HEK293 (cell line): Measurements from ENCODE around the gene TNNT3.

Source experiments
- CTCF ChIA-PET: fragments of 350-600 bp; formaldehyde crosslinking; extraction: SDS; loops from one replicate; lab custom pipeline; 2021; ENCODE audit warnings: antibody characterized with exemption; lab: Yijun Ruan, JAX
- POLR2A ChIA-PET: fragments of 300-600 bp; formaldehyde crosslinking; extraction: SDS; loops from one replicate; lab custom pipeline; 2020; ENCODE audit warnings: antibody characterized with exemption, inconsistent platforms; lab: Yijun Ruan, JAX
- H3K27ac ChIP-seq: fragments of 200-500 bp; sonication (Bioruptor generic); 2 replicates; pipeline ENCODE4 v1.5.1; 2014; ENCODE audit warnings: low read depth, low read length, control low read depth, inconsistent platforms; ENCODE audit errors: extremely low read depth
- H3K36me3 ChIP-seq, 2 experiments: fragments of 200-500 bp in 1 of 2; sonication (Bioruptor generic) in 1 of 2; 1 replicate in 1 of 2; 2 replicates in 1 of 2; pipeline ENCODE4 v1.5.1; 2014 to 2017; ENCODE audit warnings: inconsistent platforms in 2 of 2, low read length in 2 of 2; ENCODE audit not compliant: control insufficient read depth in 2 of 2, insufficient read depth in 1 of 2
- H3K4me1 ChIP-seq: fragments of 200-500 bp; sonication (Bioruptor generic); 2 replicates; pipeline ENCODE4 v1.5.1; 2014; ENCODE audit warnings: mild to moderate bottlenecking, low read length, inconsistent platforms; ENCODE audit not compliant: control insufficient read depth, insufficient read depth
- H3K4me3 ChIP-seq: 2 replicates; pipeline ENCODE4 v1.5.1; 2011; ENCODE audit warnings: low read depth, mild to moderate bottlenecking, control low read depth, low read length, moderate library complexity
- H3K9me3 ChIP-seq: fragments of 200-500 bp; sonication (Bioruptor generic); 2 replicates; pipeline ENCODE4 v1.5.1; 2014; ENCODE audit warnings: low read depth, low read length, inconsistent platforms; ENCODE audit not compliant: control insufficient read depth, insufficient read depth
- IKZF3 ChIP-seq: fragments of 450-650 bp; IDR thresholded peaks from 2 replicates; pipeline ENCODE4 v1.5.0; 2018; ENCODE audit warnings: missing biosample characterization, mild to moderate bottlenecking, missing genetic modification characterization, moderate library complexity
- INSM2 ChIP-seq: fragments of 450-650 bp; formaldehyde crosslinking; IDR thresholded peaks from 2 replicates; pipeline ENCODE4 v1.5.1; 2016; ENCODE audit warnings: missing biosample characterization, missing genetic modification characterization
- KLF1 ChIP-seq: fragments of 450-650 bp; formaldehyde crosslinking; IDR thresholded peaks from 2 replicates; pipeline ENCODE4 v1.5.1; 2016; ENCODE audit warnings: missing biosample characterization, missing genetic modification characterization
- KLF8 ChIP-seq: fragments of 450-650 bp; formaldehyde crosslinking; IDR thresholded peaks from 2 replicates; pipeline ENCODE4 v1.5.1; 2016; ENCODE audit warnings: missing biosample characterization, missing genetic modification characterization
- KLF9 ChIP-seq: fragments of 450-650 bp; formaldehyde crosslinking; IDR thresholded peaks from 2 replicates; pipeline ENCODE4 v1.5.1; 2016; ENCODE audit warnings: missing biosample characterization, missing genetic modification characterization, low read depth
- OVOL3 ChIP-seq: fragments of 450-650 bp; formaldehyde crosslinking; IDR thresholded peaks from 2 replicates; pipeline ENCODE4 v1.5.1; 2016; ENCODE audit warnings: missing biosample characterization, missing genetic modification characterization
- PBX3 ChIP-seq: sonication (generic); formaldehyde crosslinking; IDR thresholded peaks from 2 replicates; pipeline ENCODE4 v1.8.1; 2022; ENCODE audit warnings: mild to moderate bottlenecking, moderate library complexity, missing genetic modification reagents
- SP2 ChIP-seq: fragments of 450-650 bp; formaldehyde crosslinking; IDR thresholded peaks from 2 replicates; pipeline ENCODE4 v1.5.1; 2016; ENCODE audit warnings: missing biosample characterization, missing genetic modification characterization
- ZBTB17 ChIP-seq: fragments of 450-650 bp; formaldehyde crosslinking; IDR thresholded peaks from 2 replicates; pipeline ENCODE4 v1.5.1; 2016; ENCODE audit warnings: missing biosample characterization, missing genetic modification characterization
- ZBTB21 ChIP-seq: fragments of 450-650 bp; formaldehyde crosslinking; IDR thresholded peaks from 2 replicates; pipeline ENCODE4 v1.5.1; 2017; ENCODE audit warnings: missing biosample characterization, missing genetic modification characterization
- ZNF112 ChIP-seq: fragments of 450-650 bp; formaldehyde crosslinking; IDR thresholded peaks from 2 replicates; pipeline ENCODE4 v1.5.0; 2017; ENCODE audit warnings: missing biosample characterization, missing genetic modification characterization
- ZNF114 ChIP-seq: fragments of 450-650 bp; formaldehyde crosslinking; IDR thresholded peaks from 2 replicates; pipeline ENCODE4 v1.5.0; 2017; ENCODE audit warnings: missing biosample characterization, missing genetic modification characterization
- ZNF155 ChIP-seq: fragments of 450-650 bp; formaldehyde crosslinking; IDR thresholded peaks from 2 replicates; pipeline ENCODE4 v1.5.1; 2016; ENCODE audit warnings: missing biosample characterization, missing genetic modification characterization
- ZNF19 ChIP-seq: fragments of 450-650 bp; formaldehyde crosslinking; IDR thresholded peaks from 2 replicates; pipeline ENCODE4; 2016; ENCODE audit warnings: missing biosample characterization, missing genetic modification characterization, low read depth
- ZNF221 ChIP-seq: fragments of 450-650 bp; formaldehyde crosslinking; IDR thresholded peaks from 2 replicates; pipeline ENCODE4 v1.5.1; 2017; ENCODE audit warnings: missing biosample characterization, missing genetic modification characterization, borderline replicate concordance
- ZNF248 ChIP-seq: fragments of 450-650 bp; formaldehyde crosslinking; IDR thresholded peaks from 2 replicates; pipeline ENCODE4 v1.5.1; 2017; ENCODE audit warnings: missing biosample characterization, missing genetic modification characterization
- ZNF335 ChIP-seq: fragments of 450-650 bp; formaldehyde crosslinking; conservative IDR thresholded peaks from 2 replicates; pipeline ENCODE4 v1.5.1; 2016; ENCODE audit warnings: missing biosample characterization, missing genetic modification characterization
- ZNF354C ChIP-seq: fragments of 450-650 bp; formaldehyde crosslinking; IDR thresholded peaks from 2 replicates; pipeline ENCODE4 v1.5.1; 2016; ENCODE audit warnings: missing biosample characterization, missing genetic modification characterization, low read depth, borderline replicate concordance
- ZNF423 ChIP-seq: fragments of 450-650 bp; formaldehyde crosslinking; IDR thresholded peaks from 2 replicates; pipeline ENCODE4 v1.5.1; 2016; ENCODE audit warnings: missing biosample characterization, missing genetic modification characterization
- ZNF449 ChIP-seq: fragments of 450-650 bp; formaldehyde crosslinking; IDR thresholded peaks from 2 replicates; pipeline ENCODE4 v1.5.1; 2017; ENCODE audit warnings: missing biosample characterization, mild to moderate bottlenecking, missing genetic modification characterization, moderate library complexity
- ZNF48 ChIP-seq: fragments of 450-650 bp; formaldehyde crosslinking; IDR thresholded peaks from 2 replicates; pipeline ENCODE4 v1.5.1; 2016; ENCODE audit warnings: missing biosample characterization, missing genetic modification characterization
- ZNF530 ChIP-seq: fragments of 450-650 bp; formaldehyde crosslinking; IDR thresholded peaks from 2 replicates; pipeline ENCODE4 v1.5.1; 2016; ENCODE audit warnings: low read depth, missing biosample characterization, missing genetic modification characterization
- ZNF544 ChIP-seq: fragments of 450-650 bp; formaldehyde crosslinking; IDR thresholded peaks from 2 replicates; pipeline ENCODE4 v1.5.0; 2017; ENCODE audit warnings: missing biosample characterization, missing genetic modification characterization
- ZNF571 ChIP-seq: fragments of 450-650 bp; formaldehyde crosslinking; IDR thresholded peaks from 2 replicates; pipeline ENCODE4 v1.5.0; 2017; ENCODE audit warnings: missing biosample characterization, missing genetic modification characterization
- ZNF585B ChIP-seq: fragments of 450-650 bp; formaldehyde crosslinking; IDR thresholded peaks from 2 replicates; pipeline ENCODE4 v1.5.1; 2016; ENCODE audit warnings: missing biosample characterization, missing genetic modification characterization
- ZNF747 ChIP-seq: fragments of 450-650 bp; formaldehyde crosslinking; IDR thresholded peaks from 2 replicates; pipeline ENCODE4 v1.5.1; 2016; ENCODE audit warnings: missing biosample characterization, missing genetic modification characterization
- ZNF768 ChIP-seq: fragments of 450-650 bp; formaldehyde crosslinking; IDR thresholded peaks from 2 replicates; pipeline ENCODE4 v1.5.1; 2018; ENCODE audit warnings: missing biosample characterization, mild to moderate bottlenecking, missing genetic modification characterization
- ZXDB ChIP-seq: fragments of 450-650 bp; formaldehyde crosslinking; IDR thresholded peaks from 2 replicates; pipeline ENCODE4 v1.5.1; 2016; ENCODE audit warnings: missing biosample characterization, missing genetic modification characterization

TNNT3 gene

GRCh38 chr11:1888811-1889210, 30.7 kb upstream of the TNNT3 start (continued):
- TF ChIP-seq ZNF768 (tag by site-specific recombination) (no peak), ZNF114 (tag by site-specific recombination) (no peak), ZNF354C (tag by site-specific recombination) (no peak), ZNF530 (tag by site-specific recombination) (no peak), PBX3 (no peak), KLF1 (tag by site-specific recombination) (no peak), IKZF3 (no peak)

- POLR2A ChIA-PET, result no interaction called here
- no peak overlapping the region for H3K27ac ChIP-seq
- no peak overlapping the region for H3K4me3 ChIP-seq
- CTCF ChIA-PET, result interaction anchor here (0.6 kb wide), 1 partner anchor 10 kb away, joined by 3 read pairs; no protein-coding TSS in a partner anchor
- H3K4me1 ChIP-seq, result no peaks in the 10 kb centered on the region
- TF ChIP-seq ZNF423, result no peak
- TF ChIP-seq PBX3, result no peak
- no peak for TF ChIP-seq ZNF335 (tag by site-specific recombination)
- no peak for TF ChIP-seq ZNF449 (tag by site-specific recombination)
- TF ChIP-seq ZNF571, result no peak
- no peak for TF ChIP-seq ZXDB
- no peaks in the 10 kb centered on the region for H3K9me3 ChIP-seq
- no peaks in the 10 kb centered on the region for H3K36me3 ChIP-seq
These were observed 30.1 kb upstream of the TNNT3 start for GRCh38 chr11:1889224-1889930.

GRCh38 chr11:1889941-1890855, 29.3 kb upstream of the TNNT3 start:
- Histone ChIP-seq H3K36me3 (no peaks in the 10 kb centered on the region), H3K27ac (no peak overlapping the region), H3K4me1 (no peaks in the 10 kb centered on the region), H3K4me3 (no peak overlapping the region), H3K9me3 (no peaks in the 10 kb centered on the region)
- TF ChIP-seq ZNF747 (tag by site-specific recombination) (no peak), ZNF19 (no peak), ZNF155 (tag by site-specific recombination) (no peak), ZNF248 (tag by site-specific recombination) (no peak), ZNF544 (tag by site-specific recombination) (no peak), INSM2 (tag by site-specific recombination) (no peak), ZNF48 (no peak), KLF9 (tag by site-specific recombination) (no peak), KLF8 (tag by site-specific recombination) (no peak), ZNF221 (tag by site-specific recombination) (no peak), SP2 (tag by site-specific recombination) (no peak), OVOL3 (no peak), ZBTB21 (tag by site-specific recombination) (no peak), ZNF112 (tag by site-specific recombination) (no peak), ZBTB17 (no peak), ZNF585B (tag by site-specific recombination) (no peak)
- POLR2A ChIA-PET, result no interaction called here
- CTCF ChIA-PET, result interaction anchor here (0.6 to 2.1 kb wide), 3 partner anchors 8 to 14 kb away, joined by 3 to 7 read pairs (median 5); no protein-coding TSS in a partner anchor
